HG03354 (cell line): Measurements from ENCODE around the gene LAMB1.
"Not testable (repeated sequence)": the region's sequence is repeated elsewhere in the genome, so short reads cannot be mapped to it uniquely, and the experiment has no call there.

Experiments
- ATAC-seq: cut with Tn5 transposase; IDR thresholded peaks from one replicate; pipeline ENCODE4 v1.9.1; 2021; ENCODE audit warnings: mild to moderate bottlenecking; ENCODE audit not compliant: unreplicated experiment, poor library complexity, severe bottlenecking

The LAMB1 gene

DNA sequence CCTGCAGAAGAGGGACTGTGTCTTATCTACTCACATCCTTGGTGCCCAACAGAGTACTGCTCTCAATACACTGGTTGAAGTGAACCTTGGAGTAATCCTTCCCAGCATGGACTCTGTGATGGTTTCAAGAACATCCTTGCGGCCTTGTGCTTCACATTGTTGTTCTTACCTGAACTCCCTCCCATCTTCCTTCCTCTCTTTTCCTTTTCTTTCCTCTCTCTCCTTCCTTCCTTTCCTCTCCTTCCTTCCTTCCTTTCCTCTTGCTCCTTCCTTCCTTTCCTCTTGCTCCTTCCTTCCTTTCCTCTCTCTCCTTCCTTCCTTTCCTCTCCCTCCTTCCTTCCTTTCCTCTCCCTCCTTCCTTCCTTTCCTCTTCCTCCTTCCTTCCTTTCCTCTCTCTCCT is 26.3 kb downstream of the LAMB1 start:
- no peak for ATAC-seq

GRCh38 chr7:107975394-107976013 is 27.5 kb downstream of the LAMB1 start:
- ATAC-seq, result no peak

GRCh38 chr7:107973861-107974260 is 29.1 kb downstream of the LAMB1 start:
- no peak for ATAC-seq

- ATAC-seq, result no peak
Measured at GRCh38 chr7:107972941-107973376, 30.0 kb downstream of the LAMB1 start.

- no peak for ATAC-seq
Measured at GRCh38 chr7:107972075-107972482, 30.9 kb downstream of the LAMB1 start.

- no peak for ATAC-seq
Measured at GRCh38 chr7:107971613-107972012, 31.3 kb downstream of the LAMB1 start.

- no peak for ATAC-seq
Measured at GRCh38 chr7:107971100-107971499, 31.9 kb downstream of the LAMB1 start.

GRCh38 chr7:107969856-107970255 is 33.1 kb downstream of the LAMB1 start:
- no peak for ATAC-seq

GRCh38 chr7:107968449-107968848 is 34.5 kb downstream of the LAMB1 start:
- no peak for ATAC-seq

DNA sequence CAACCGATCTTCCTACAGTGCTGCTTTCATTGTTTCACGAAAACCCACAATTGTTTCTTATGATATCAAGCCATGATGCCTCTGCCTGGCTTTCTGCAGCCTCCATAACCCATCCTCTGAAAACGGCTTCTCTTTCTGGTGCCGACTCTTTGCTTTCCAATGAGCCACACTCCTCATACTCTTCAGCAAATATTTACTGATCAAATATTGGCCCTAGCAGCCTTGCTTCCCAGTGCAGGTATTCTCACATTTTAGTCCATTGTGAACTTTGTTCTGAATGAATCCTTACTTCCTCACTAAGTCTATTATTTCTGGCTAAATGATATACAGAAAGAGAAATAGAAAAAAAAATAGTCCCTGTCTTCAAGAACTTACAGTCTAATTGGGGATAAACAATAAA is 35.5 kb downstream of the LAMB1 start:
- ATAC-seq, result no peak

DNA sequence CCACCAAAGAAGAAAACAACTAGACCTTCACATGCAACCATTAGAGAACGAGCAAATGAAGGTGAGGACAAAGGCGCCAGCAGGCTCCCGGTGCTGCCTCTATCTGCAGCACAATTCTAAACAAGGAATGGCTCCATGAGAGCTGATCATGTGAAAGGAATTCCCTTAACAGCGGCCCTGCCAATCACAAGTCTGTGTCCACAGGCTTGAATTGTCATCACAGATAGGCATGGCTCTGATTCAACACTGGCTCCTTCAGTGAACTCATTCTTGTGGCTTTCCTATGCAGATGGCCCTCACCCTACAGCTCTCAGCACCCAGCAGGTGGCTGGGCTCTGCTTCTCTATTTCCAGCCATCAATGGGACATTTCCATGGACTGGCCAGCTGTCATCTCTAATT is 36.2 kb downstream of the LAMB1 start:
- ATAC-seq, result no peak

DNA sequence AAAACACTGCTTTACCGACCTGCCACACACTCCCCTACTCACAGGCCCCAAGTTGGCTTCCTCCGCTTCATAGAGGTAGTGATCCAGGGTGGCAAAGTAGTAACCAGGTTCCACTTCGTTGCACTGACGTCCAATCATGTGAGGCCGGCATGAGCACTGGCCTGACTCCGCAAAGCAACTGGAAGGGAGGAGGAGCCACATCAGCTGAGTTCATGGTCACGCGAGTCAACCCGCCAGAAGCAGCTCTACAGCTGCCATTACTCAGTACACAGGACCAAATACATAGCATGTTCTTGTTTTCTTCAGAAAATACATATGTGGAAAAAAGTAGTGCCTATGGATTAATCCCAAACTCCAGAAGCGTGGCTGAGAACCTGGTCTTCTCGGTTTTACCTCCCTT is 38.5 kb downstream of the LAMB1 start:
- ATAC-seq, result no peak

GRCh38 chr7:107962817-107963216 is 40.1 kb downstream of the LAMB1 start:
- ATAC-seq, result no peak

DNA sequence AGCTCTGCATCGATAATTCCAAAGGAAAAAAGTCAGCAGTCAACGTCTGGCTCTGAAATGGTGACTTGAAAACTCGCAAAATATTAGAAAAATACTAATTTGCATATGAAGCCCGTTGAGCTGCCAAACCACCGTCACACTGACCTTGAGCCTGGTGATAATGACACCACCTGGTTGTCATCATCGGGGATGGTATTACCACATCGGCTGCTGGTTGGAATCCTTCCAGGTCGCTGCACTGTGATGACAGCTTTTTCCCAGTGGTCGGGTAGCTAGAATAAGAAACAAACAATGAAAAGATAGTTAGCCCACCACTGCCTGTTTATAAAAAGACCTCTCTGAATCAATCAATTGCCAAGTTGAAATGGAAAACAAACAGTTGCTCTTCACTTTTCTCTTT is 41.6 kb downstream of the LAMB1 start:
- ATAC-seq, result no peak

DNA sequence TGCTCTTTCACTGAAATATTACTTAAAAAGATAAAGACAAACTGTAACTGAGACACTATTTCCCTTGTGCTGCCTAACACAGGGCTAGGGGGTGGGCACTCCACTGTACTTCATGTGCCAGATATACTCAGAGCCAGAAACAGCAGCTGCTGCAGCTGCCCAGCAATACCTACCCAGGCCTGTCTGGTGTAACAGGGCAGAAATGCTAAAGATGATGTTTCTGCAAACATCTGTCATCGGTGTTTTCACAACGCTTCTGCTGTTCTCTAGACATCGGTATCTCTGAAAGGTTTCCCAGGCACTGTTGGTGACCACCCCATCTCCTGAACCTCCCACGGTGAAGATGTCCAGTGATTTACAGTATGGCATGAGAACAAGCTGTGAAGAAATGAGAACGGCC is 42.7 kb downstream of the LAMB1 start:
- no peak for ATAC-seq

GRCh38 chr7:107959527-107959898 is 43.4 kb downstream of the LAMB1 start:
- no peak for ATAC-seq

- no peak for ATAC-seq
Measured at GRCh38 chr7:107958764-107959526, 44.0 kb downstream of the LAMB1 start.

DNA sequence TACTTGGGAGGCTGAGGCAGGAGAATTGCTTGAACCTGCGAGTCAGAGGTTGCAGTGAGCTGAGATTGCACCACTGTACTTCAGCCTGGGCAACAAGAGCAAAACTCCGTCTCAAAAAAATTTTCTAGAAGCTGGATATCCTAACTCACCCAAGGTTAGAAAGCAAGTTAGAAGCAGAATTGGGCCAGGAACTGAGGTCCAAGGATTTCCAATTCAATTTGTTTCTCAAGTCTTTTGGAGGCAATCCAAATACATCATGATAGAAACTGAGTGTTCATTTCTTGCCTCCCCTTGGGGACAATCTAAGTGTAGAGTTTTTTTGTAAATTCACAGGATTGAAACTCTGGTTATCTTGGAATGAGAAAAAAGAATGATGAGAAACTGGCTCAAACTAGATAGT is 45.5 kb downstream of the LAMB1 start:
- no peak for ATAC-seq

- not testable (repeated sequence) for ATAC-seq
Measured at GRCh38 chr7:107956950-107957349, 46.0 kb downstream of the LAMB1 start.

DNA sequence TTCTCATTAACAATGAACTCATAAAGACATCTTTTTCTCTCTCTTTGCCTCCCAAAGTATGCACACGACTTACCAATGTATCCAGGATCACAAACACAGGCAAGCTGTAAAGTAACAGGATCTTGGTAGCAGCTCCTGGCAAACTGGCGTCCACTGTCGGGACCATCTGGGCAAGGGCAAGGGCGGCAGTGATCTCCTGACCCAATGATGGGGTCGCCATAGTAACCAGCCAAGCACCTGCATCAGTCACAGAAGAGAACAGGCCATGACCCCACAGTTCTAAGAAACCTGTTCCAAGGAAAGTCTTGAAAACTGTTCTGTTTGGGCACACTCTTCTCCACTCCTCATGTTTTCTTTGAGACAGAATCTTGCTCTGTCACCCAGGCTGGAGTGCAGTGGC is 47.6 kb downstream of the LAMB1 start:
- ATAC-seq, result no peak

DNA sequence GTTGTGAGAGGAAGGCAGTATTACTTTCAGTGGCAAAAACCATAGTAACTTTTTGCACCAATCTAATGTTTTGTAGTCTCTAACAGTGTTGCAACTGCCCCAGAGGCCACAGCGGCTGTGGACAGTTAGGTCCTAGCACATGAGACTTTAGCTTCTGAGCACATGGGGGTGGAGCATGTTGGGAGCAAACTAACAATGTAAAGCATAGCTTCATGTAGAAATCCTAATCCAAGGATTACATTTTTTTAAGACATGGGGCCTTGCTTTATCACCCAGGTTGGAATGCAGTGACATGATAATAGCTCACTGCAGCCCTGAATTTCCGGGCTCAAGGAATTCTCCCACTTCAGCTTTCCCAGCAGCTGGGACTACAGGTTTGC is 49.0 kb downstream of the LAMB1 start:
- ATAC-seq, result no peak
